HCT116 (cell line): Measurements from ENCODE around the gene DQX1. TPM values are rescaled to one million over a fixed set of nuclear protein-coding genes. Genes with fewer than 3 reads are reported as not detected.

Source experiments
- ATAC-seq: fragments of 200-7000 bp; cut with Tn5 transposase; 2 replicates; pipeline ENCODE4 v1.9.1; 2020; ENCODE audit warnings: mild to moderate bottlenecking, moderate library complexity
- BruUV-seq: library from RNA; stranded (reverse); fragments of 400-500 nt; replicated peaks from 2 replicates; lab custom pipeline; 2021; lab: Mats Ljungman, UMichigan
- CTCF ChIA-PET: fragments of 300-600 bp; sonication (Branson Sonifier 250); formaldehyde crosslinking; loops from one replicate; lab custom pipeline; 2021; ENCODE audit warnings: antibody characterized with exemption; lab: Charles Lee
- POLR2A ChIA-PET: fragments of 300-600, 350-600 bp; sonication (Branson Sonifier 250); formaldehyde crosslinking; loops from one replicate; lab custom pipeline; 2021; ENCODE audit warnings: antibody characterized with exemption; lab: Charles Lee
- RAD21 ChIA-PET, 2 experiments: fragments of 300-600 bp; sonication (Branson Sonifier 250); formaldehyde crosslinking; loops; one replicate each; lab custom pipeline; 2023; ENCODE audit warnings: low total read pairs in 2 of 2; ENCODE audit not compliant: uncharacterized antibody in 2 of 2, unreplicated experiment in 2 of 2, low non-redundant PET in 1 of 2; lab: Charles Lee
- DNase-seq: peaks from one replicate; pipeline ENCODE4 v3.0.0-alpha.2; 2010; ENCODE audit warnings: low read depth, low spot score
- H2AFZ ChIP-seq: fragments of 200-600 bp; shearing (Covaris generic), sonication (generic); 2 replicates; pipeline ENCODE4 v1.6.1; 2017; ENCODE audit warnings: low read depth, mixed run types, mixed read lengths, antibody characterized with exemption, low read length; ENCODE audit not compliant: poor library complexity, severe bottlenecking
- H3K27ac ChIP-seq: 2 replicates; pipeline ENCODE4 v1.5.1; 2012; ENCODE audit warnings: low read depth, low read length
- H3K27me3 ChIP-seq: fragments of 200-600 bp; sonication (generic); 2 replicates; pipeline ENCODE4 v1.6.1; 2016; ENCODE audit warnings: mixed run types, low read length, mixed read lengths; ENCODE audit not compliant: insufficient read depth
- H3K36me3 ChIP-seq, 2 experiments: fragments of 200-500 bp in 1 of 2; fragments of 200-600 bp in 1 of 2; sonication (Bioruptor generic) in 1 of 2; sonication (generic) in 1 of 2; 2 replicates each; pipeline versions ENCODE4 v1.5.1 to v1.6.1; 2014 to 2016; ENCODE audit warnings: low read length in 2 of 2, inconsistent platforms in 1 of 2, mixed read lengths in 1 of 2, mixed run types in 1 of 2; ENCODE audit not compliant: insufficient read depth in 2 of 2, control insufficient read depth in 1 of 2
- H3K4me1 ChIP-seq, 2 experiments: fragments of 200-600 bp in 1 of 2; sonication (generic) in 1 of 2; 2 replicates each; pipeline versions ENCODE4 v1.5.1 to v1.6.1; 2012 to 2017; ENCODE audit warnings: low read length in 2 of 2, inconsistent platforms in 1 of 2, mild to moderate bottlenecking in 1 of 2, mixed read lengths in 1 of 2, mixed run types in 1 of 2, moderate library complexity in 1 of 2; ENCODE audit not compliant: insufficient read depth in 2 of 2, control insufficient read depth in 1 of 2
- H3K4me2 ChIP-seq: fragments of 200-600 bp; sonication (generic); 2 replicates; pipeline ENCODE4 v1.6.1; 2017; ENCODE audit warnings: mixed run types, low read length, mixed read lengths
- H3K4me3 ChIP-seq, 2 experiments: fragments of 200-600 bp in 1 of 2; sonication (generic) in 1 of 2; replicated peaks in 1 of 2; 2 replicates each; pipeline ENCODE4 v1.5.1; 2011 to 2016; ENCODE audit warnings: low read length in 2 of 2, control low read depth in 1 of 2, low read depth in 1 of 2, mild to moderate bottlenecking in 1 of 2, mixed read lengths in 1 of 2, mixed run types in 1 of 2
- H3K79me2 ChIP-seq: fragments of 200-600 bp; sonication (generic); 2 replicates; pipeline ENCODE4 v1.6.1; 2017; ENCODE audit warnings: mild to moderate bottlenecking, mixed run types, low read length, moderate library complexity, mixed read lengths; ENCODE audit not compliant: insufficient read depth
- H3K9ac ChIP-seq: fragments of 200-600 bp; sonication (generic); 2 replicates; pipeline ENCODE4 v1.6.1; 2016; ENCODE audit warnings: low read length, mixed read lengths
- H3K9me2 ChIP-seq: fragments of 200-600 bp; sonication (generic), shearing (Covaris generic); 2 replicates; pipeline ENCODE4 v1.6.1; 2017; ENCODE audit warnings: mixed run types, mild to moderate bottlenecking, moderate library complexity; ENCODE audit not compliant: insufficient read depth
- H3K9me3 ChIP-seq, 2 experiments: fragments of 200-500 bp in 1 of 2; fragments of 200-600 bp in 1 of 2; sonication (Bioruptor generic) in 1 of 2; sonication (generic) in 1 of 2; 2 replicates each; pipeline ENCODE4 v1.6.1; 2014 to 2017; ENCODE audit warnings: low read length in 2 of 2, mixed read lengths in 2 of 2, inconsistent platforms in 1 of 2, low read depth in 1 of 2, mild to moderate bottlenecking in 1 of 2, mixed run types in 1 of 2, moderate library complexity in 1 of 2; ENCODE audit not compliant: control insufficient read depth in 1 of 2, insufficient read depth in 1 of 2
- H4K20me1 ChIP-seq: fragments of 200-600 bp; sonication (generic), shearing (Covaris generic); 2 replicates; pipeline ENCODE4 v1.6.1; 2017; ENCODE audit warnings: mixed run types, mild to moderate bottlenecking, moderate library complexity; ENCODE audit not compliant: insufficient read depth
- CBX3 ChIP-seq: IDR thresholded peaks from 2 replicates; pipeline ENCODE4 v1.6.1; 2012; ENCODE audit warnings: low read depth
- EGR1 ChIP-seq: IDR thresholded peaks from 2 replicates; pipeline ENCODE4 v1.6.1; 2012; ENCODE audit warnings: low read depth
- ELF1 ChIP-seq: IDR thresholded peaks from 2 replicates; pipeline ENCODE4 v1.6.1; 2012; ENCODE audit warnings: low read depth, borderline replicate concordance
- EZH2 ChIP-seq: fragments of 200-600 bp; sonication (generic); IDR thresholded peaks from 2 replicates; pipeline ENCODE4 v1.6.1; 2017; ENCODE audit warnings: antibody characterized with exemption, mixed run types
- POLR2A ChIP-seq: IDR thresholded peaks from 2 replicates; pipeline ENCODE4 v1.7.0; 2011; ENCODE audit warnings: borderline replicate concordance; ENCODE audit not compliant: insufficient read depth, insufficient read length; ENCODE audit errors: extremely low read depth
- POLR2AphosphoS5 ChIP-seq: IDR thresholded peaks from 2 replicates; pipeline ENCODE4 v1.6.1; 2011; ENCODE audit warnings: mild to moderate bottlenecking, low read depth, low read length, moderate library complexity
- RAD21 ChIP-seq: IDR thresholded peaks from 2 replicates; pipeline ENCODE4 v1.6.1; 2012; ENCODE audit warnings: low read depth, mild to moderate bottlenecking
- SIN3A ChIP-seq: IDR thresholded peaks from 2 replicates; pipeline ENCODE4 v1.6.1; 2012; ENCODE audit warnings: low read depth
- SP1 ChIP-seq: IDR thresholded peaks from 2 replicates; pipeline ENCODE4 v1.6.1; 2012; ENCODE audit warnings: low read depth
- SRF ChIP-seq: IDR thresholded peaks from 2 replicates; pipeline ENCODE4 v1.6.1; 2012; ENCODE audit warnings: low read depth
- TCF7L2 ChIP-seq: IDR thresholded peaks from 2 replicates; pipeline ENCODE4 v1.7.0; 2011; ENCODE audit warnings: borderline replicate concordance, inconsistent platforms; ENCODE audit not compliant: insufficient read depth, insufficient read length; ENCODE audit errors: extremely low read depth
- YY1 ChIP-seq: IDR thresholded peaks from 2 replicates; pipeline ENCODE4 v1.6.1; 2011; ENCODE audit warnings: low read length, low read depth, moderate library complexity, mild to moderate bottlenecking; ENCODE audit not compliant: insufficient replicate concordance; ENCODE audit errors: extremely low read depth
- ZFX ChIP-seq: fragments of 450-650 bp; IDR thresholded peaks from 2 replicates; pipeline ENCODE4 v1.6.1; 2017
- ZNF274 ChIP-seq: fragments of 200-500 bp; sonication (Bioruptor generic); IDR thresholded peaks from 2 replicates; pipeline ENCODE4 v1.6.1; 2014; ENCODE audit warnings: mild to moderate bottlenecking, low read depth, low read length, inconsistent platforms
- intact Hi-C: fragments of 100-400 bp; cut with micrococcal nuclease; formaldehyde crosslinking; loops from 2 replicates; pipeline ENCODE4 v1.10.0; 2022
- total RNA-seq: library from RNA; stranded (reverse); gene quantifications from one replicate; pipeline ENCODE4 v1.2.1, GENCODE V29; 2021; ENCODE audit not compliant: unreplicated experiment
- TF ChIP-seq, protein P1 (sequence below): IDR thresholded peaks from 2 replicates; pipeline ENCODE4 v1.6.1; 2012
- TF ChIP-seq, protein P2 (sequence below), 3 experiments: fragments of 200-600 bp in 1 of 3; sonication (generic) in 1 of 3; IDR thresholded peaks in 2 of 3; conservative IDR thresholded peaks in 1 of 3; 2 replicates each; pipeline ENCODE4 v1.5.1; 2012 to 2017; ENCODE audit warnings: low read depth in 2 of 3, low read length in 2 of 3, antibody characterized with exemption in 1 of 3, borderline replicate concordance in 1 of 3, control low read depth in 1 of 3, mild to moderate bottlenecking in 1 of 3, mixed read lengths in 1 of 3, mixed run types in 1 of 3, moderate library complexity in 1 of 3; ENCODE audit not compliant: insufficient read depth in 1 of 3
- TF ChIP-seq, protein P3 (sequence below): IDR thresholded peaks from 2 replicates; pipeline ENCODE4 v1.6.1; 2012; ENCODE audit warnings: low read depth
- TF ChIP-seq, protein P4 (sequence below): IDR thresholded peaks from 2 replicates; pipeline ENCODE4 v1.6.1; 2011; ENCODE audit warnings: mild to moderate bottlenecking, low read length, moderate library complexity; ENCODE audit not compliant: insufficient replicate concordance; ENCODE audit errors: extremely low read depth
- TF ChIP-seq, protein P5 (sequence below): IDR thresholded peaks from 2 replicates; pipeline ENCODE4 v1.6.1; 2012

Gene DQX1
- total RNA-seq, 1 experiment from 2014 or later = 0.98 TPM

DNA sequence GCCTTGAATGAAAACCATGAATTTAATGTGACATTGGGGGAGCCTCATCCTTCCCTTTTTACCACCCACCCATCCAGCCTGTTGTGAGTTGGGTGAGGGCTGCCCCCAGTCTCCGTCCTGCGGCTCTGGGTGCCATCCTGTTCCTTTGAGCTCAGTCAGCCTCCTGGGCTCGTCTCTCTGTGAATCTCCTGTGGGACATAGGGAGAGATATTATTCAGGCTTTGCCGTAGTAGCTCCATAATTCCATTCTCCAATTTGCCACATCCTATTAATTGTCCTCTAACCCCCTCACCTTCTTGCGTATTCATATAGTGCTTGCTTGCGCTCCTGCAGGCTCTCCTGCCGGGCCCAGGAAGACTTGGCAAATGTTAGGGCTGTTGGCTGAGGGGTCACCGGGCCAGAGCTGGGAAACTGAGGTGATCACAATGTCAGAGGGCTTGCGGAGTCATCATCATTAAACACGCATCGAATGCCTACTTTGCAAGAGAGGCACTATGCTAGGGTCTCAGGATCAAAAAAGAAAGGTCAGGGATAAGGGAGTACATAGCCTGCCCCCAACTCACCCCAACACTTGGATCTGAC, 709 bp upstream of the DQX1 start:
- Histone ChIP-seq H3K27ac (no peak overlapping the region), H3K4me2 (no peak overlapping the region), H4K20me1 (no peaks in the 10 kb centered on the region), H3K79me2 (peaks cover 42% of the 10 kb centered on the region), H3K9me2 (no peaks in the 10 kb centered on the region), H2AFZ (no peak overlapping the region), H3K9me3 (no peaks in the 10 kb centered on the region), H3K9ac (no peak overlapping the region), H3K4me3 (no peak overlapping the region), H3K27me3 (no peaks in the 10 kb centered on the region), H3K36me3 (peaks cover 18 to 27% of the 10 kb centered on the region in 2 experiments), H3K4me1 (peaks cover 14 to 30% of the 10 kb centered on the region in 2 experiments)
- DNase-seq (no peak), ATAC-seq (no peak)
- intact Hi-C loops = no loop called here
- ChIA-PET POLR2A (interaction anchor here (1.0 kb wide), 1 partner anchor 19 kb away, joined by 3 read pairs; the partner anchor contains the start of gene PCGF1), RAD21 (no interaction called here), CTCF (no interaction called here)
- TF ChIP-seq ZNF274 (no peak), CBX3 (no peak), SRF (no peak), SP1 (no peak), POLR2A (no peak), ELF1 (no peak), SIN3A (no peak), EZH2 (no peak), POLR2AphosphoS5 (no peak), YY1 (no peak), RAD21 (no peak), TCF7L2 (no peak), EGR1 (no peak), ZFX (no peak)
- TF ChIP-seq, protein P1, sequence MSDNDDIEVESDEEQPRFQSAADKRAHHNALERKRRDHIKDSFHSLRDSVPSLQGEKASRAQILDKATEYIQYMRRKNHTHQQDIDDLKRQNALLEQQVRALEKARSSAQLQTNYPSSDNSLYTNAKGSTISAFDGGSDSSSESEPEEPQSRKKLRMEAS = no peak
- TF ChIP-seq, protein P2, sequence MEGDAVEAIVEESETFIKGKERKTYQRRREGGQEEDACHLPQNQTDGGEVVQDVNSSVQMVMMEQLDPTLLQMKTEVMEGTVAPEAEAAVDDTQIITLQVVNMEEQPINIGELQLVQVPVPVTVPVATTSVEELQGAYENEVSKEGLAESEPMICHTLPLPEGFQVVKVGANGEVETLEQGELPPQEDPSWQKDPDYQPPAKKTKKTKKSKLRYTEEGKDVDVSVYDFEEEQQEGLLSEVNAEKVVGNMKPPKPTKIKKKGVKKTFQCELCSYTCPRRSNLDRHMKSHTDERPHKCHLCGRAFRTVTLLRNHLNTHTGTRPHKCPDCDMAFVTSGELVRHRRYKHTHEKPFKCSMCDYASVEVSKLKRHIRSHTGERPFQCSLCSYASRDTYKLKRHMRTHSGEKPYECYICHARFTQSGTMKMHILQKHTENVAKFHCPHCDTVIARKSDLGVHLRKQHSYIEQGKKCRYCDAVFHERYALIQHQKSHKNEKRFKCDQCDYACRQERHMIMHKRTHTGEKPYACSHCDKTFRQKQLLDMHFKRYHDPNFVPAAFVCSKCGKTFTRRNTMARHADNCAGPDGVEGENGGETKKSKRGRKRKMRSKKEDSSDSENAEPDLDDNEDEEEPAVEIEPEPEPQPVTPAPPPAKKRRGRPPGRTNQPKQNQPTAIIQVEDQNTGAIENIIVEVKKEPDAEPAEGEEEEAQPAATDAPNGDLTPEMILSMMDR (IDR thresholded peaks at IDR 0.05 in 2 of 3, conservative IDR thresholded peaks at IDR 0.05 in 1 of 3; ENCODE audit: borderline replicate concordance in 1 of 3, insufficient read depth in 1 of 3, low read depth in 2 of 3, low read length in 2 of 3) = no peak
- TF ChIP-seq, protein P3, sequence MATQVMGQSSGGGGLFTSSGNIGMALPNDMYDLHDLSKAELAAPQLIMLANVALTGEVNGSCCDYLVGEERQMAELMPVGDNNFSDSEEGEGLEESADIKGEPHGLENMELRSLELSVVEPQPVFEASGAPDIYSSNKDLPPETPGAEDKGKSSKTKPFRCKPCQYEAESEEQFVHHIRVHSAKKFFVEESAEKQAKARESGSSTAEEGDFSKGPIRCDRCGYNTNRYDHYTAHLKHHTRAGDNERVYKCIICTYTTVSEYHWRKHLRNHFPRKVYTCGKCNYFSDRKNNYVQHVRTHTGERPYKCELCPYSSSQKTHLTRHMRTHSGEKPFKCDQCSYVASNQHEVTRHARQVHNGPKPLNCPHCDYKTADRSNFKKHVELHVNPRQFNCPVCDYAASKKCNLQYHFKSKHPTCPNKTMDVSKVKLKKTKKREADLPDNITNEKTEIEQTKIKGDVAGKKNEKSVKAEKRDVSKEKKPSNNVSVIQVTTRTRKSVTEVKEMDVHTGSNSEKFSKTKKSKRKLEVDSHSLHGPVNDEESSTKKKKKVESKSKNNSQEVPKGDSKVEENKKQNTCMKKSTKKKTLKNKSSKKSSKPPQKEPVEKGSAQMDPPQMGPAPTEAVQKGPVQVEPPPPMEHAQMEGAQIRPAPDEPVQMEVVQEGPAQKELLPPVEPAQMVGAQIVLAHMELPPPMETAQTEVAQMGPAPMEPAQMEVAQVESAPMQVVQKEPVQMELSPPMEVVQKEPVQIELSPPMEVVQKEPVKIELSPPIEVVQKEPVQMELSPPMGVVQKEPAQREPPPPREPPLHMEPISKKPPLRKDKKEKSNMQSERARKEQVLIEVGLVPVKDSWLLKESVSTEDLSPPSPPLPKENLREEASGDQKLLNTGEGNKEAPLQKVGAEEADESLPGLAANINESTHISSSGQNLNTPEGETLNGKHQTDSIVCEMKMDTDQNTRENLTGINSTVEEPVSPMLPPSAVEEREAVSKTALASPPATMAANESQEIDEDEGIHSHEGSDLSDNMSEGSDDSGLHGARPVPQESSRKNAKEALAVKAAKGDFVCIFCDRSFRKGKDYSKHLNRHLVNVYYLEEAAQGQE = no peak
- TF ChIP-seq, protein P4, sequence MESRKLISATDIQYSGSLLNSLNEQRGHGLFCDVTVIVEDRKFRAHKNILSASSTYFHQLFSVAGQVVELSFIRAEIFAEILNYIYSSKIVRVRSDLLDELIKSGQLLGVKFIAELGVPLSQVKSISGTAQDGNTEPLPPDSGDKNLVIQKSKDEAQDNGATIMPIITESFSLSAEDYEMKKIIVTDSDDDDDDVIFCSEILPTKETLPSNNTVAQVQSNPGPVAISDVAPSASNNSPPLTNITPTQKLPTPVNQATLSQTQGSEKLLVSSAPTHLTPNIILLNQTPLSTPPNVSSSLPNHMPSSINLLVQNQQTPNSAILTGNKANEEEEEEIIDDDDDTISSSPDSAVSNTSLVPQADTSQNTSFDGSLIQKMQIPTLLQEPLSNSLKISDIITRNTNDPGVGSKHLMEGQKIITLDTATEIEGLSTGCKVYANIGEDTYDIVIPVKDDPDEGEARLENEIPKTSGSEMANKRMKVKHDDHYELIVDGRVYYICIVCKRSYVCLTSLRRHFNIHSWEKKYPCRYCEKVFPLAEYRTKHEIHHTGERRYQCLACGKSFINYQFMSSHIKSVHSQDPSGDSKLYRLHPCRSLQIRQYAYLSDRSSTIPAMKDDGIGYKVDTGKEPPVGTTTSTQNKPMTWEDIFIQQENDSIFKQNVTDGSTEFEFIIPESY = no peak
- TF ChIP-seq, protein P5, sequence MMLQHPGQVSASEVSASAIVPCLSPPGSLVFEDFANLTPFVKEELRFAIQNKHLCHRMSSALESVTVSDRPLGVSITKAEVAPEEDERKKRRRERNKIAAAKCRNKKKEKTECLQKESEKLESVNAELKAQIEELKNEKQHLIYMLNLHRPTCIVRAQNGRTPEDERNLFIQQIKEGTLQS = no peak
- BruUV-seq = no TSS peak
